HG03378 (cell line): ENCODE measurements around the gene NOL11.
"Not testable (repeated sequence)": the region's sequence is repeated elsewhere in the genome, so short reads cannot be mapped to it uniquely, and the experiment has no call there.

Source experiments
- ATAC-seq: cut with Tn5 transposase; IDR thresholded peaks from one replicate; pipeline ENCODE4 v1.9.1; 2021; ENCODE audit warnings: mild to moderate bottlenecking, moderate library complexity; ENCODE audit not compliant: unreplicated experiment

The NOL11 gene

DNA sequence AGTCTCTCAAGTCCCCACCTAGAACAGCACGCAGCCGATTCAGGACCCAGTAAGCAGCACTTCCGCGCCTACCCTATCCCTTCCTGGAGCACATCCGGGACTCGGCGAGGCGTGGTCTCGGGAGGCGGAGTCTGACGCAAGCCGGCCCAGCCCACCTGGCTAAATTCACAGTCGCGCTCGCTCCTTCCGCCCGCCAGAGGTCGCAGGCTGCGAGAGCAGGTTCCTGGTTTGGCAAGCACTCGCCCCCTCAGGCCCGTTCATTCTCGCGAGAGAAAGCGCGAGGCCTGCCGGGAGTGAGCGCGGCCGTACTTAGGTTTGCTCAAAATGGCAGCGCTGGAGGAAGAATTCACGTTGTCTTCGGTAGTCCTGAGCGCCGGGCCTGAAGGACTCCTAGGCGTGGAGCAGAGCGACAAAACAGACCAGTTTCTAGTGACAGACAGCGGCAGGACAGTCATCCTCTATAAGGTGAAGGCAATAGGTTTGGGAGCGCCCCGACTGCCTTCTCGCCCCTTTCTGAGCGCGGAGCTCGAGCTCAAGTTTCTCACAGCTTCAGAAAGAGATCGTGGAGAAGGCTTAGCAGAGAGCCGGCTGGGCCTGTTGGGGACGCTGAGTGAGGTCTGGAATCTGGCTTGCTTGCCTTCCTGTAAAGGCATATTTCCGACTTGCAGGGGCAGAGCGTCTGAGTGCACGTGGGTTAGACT is at the start of gene NOL11:
NOL11 (plus strand) TSS at position 313 of the 701 bp plus-strand sequence; CDS start at position 325, 12 bp downstream.
- peak; percentile 94 for ATAC-seq

DNA sequence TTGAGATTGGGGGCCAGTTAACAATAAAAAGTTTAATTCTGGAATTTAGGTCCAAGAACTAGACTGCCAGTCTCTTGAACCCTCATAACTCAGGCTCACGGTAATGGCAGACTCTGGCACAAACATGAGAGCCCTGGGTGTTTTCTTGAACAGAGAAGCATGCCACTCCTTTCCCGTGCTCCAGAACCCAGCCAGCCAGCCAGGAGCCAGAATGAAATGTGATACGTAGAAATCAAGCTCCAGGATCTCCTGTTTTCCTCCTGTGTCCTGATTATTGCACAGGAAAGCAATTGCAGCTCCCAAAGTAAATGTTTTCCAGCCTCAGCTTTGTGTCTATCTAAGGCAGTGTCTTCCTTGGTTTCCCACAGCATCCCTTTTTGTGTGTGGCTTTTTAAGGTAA is 46.2 kb upstream of the NOL11 start:
- no peak for ATAC-seq

DNA sequence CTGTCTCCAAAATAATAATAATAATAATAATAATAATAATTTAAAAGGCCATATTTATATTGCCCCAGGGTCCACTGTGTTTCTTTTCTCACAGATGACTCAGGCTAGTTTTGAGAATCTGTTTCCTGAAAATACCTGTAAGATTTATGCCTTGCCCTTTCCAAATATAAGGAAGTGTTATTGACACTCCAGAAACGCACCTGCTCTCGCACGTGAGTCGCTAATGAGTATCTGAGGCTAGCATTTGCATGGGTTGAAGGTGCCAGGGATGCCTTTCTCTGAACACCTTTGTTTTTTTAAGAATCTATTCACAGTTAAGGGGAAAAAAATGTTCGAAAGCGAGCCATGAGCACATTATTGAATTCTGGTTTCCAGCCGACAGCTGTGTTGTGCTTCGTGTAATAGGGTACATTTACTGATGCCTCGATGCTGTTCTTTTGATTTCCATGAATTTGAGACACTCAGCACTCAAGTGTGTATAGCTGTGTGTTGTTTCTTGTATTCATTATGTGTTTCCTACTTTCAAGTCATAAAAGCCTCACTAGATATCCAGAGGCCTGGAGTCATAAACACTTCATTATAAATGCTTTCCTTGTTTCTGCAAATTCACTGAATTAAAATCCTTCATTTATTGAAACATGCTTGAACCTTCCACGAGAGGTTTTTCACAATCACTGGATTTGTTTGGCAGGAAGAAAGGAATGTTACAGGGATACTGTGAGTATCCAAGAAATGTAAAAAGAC is 45.0 kb upstream of the NOL11 start:
- no peak for ATAC-seq

DNA sequence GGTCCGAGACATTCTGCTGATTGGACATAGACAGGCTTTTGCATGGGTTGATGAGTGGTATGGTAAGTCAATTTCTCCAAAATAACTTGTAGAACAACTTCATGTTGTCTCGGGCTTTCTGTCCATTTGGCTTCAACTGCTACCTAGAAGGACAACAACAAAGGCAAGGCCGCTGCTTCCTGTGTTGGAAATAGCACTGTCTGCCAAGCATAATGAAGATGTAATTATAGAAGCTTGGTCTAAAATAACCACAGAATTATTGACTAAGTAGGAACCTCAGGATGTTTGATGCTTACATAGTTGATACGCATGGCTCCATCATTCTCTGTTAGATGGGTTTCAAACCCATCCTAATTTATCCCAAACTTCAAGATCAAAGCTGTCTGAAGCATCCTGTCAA is 42.3 kb upstream of the NOL11 start:
- ATAC-seq: no peak

DNA sequence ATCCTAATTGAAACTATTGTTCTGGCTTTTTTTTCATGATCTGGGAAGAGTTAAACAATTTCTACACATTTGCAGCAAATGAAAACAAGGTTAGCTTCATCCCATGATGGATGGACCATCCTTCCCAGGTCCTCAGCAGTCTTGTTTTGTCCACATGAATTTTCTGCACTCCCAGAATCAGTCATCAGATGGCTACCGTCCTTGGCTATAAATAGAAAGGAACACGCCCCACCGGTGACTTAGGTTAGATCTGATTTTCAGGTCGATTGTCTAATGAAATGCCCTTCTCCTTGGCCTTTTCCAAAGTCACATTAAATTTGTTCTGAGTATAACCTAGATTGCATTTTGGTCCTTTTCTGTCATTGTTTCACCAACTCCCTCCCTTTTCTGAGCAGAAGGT is 41.4 kb upstream of the NOL11 start:
- no peak for ATAC-seq

DNA sequence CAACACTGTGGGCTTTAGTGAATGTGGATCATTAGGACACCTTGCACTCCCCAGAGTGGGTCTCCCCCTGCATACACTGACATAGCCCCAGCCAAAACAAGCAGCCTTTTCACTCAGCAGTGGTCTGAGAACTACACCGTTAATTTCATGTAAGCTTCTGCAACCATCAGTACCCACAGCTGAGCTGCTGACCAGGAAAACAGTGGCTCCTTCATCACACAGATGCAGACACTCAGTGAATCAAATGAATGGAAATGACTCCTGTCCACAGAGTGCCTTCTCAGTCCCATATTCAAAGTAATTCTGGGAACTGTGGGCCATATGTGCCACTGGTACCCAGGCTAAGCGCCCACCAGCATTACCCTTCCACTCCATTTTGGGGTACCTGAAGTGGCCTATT is 39.3 kb upstream of the NOL11 start:
- ATAC-seq: no peak

DNA sequence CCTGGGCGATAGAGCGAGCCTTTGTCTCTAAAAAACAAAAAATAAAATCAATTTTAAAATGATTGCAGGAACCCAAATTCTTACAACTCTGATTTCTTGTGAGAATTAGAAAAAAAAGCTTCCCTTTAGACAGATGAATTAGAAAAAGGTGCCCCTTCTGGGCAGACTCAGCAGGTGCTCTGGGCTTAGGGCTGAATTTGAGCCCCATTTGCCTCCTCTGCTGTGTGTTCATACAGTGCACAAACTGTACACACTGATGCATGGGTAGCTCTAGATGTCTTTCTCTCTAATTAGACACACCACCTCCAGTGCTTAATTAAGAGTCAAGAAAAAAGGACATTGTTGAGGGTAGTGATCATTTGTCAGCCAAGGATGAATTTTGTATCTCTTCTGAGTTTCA is 38.5 kb upstream of the NOL11 start:
- ATAC-seq: no peak

DNA sequence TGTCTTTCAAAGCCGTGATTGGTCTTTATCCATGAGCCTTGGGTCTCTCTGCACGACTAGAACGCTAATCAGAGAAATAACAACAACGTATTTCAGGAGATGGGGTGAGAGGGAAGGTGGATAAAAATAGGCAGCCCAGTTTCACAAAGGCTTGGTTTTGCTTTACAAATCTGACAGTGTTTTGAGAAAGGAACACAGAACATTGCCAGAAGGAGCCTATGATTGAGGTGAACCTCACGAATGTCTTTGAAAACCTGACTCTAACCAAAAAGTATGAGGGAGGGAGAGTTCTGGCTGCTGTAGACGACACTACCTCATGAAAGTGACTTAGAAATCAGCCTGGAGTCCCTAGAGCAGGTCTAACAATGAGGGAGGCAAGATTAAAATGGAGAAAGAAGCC is 38.0 kb upstream of the NOL11 start:
- ATAC-seq: no peak

DNA sequence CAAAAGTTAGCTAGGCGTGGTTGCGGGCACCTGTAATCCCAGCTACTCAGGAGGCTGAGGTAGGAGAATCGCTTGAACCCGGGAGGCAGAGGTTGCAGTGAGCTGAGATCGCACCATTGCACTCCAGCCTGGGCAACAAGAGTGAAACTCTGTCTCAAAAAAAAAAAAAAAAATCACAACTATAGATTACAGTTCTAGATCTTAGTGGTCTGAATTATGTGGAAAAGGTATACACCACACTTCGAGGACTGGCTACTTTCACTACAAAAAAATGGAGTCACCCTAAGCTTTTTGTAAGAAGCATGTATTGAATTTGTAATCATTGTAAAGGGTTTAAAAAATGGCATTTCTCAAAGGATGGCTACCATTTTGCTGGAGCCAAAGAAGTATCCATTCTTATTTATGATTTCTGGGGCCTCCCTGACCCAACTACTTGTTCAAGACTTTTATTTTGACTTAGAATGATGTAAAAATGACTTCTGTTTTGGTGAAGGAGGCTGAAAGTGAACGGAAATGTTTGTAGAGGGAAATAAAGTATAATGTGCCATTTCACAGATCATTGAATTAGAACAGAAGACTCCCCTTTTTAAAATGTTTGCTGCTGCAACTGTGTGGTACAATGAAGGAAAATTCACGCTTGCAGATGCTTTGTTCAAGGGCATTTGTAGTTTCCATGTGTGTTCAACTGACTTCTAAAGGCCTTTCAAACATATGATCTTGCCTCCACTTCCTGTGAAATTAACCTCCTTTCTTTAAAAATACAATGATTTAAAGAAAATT is 37.1 kb upstream of the NOL11 start:
- ATAC-seq: no peak

DNA sequence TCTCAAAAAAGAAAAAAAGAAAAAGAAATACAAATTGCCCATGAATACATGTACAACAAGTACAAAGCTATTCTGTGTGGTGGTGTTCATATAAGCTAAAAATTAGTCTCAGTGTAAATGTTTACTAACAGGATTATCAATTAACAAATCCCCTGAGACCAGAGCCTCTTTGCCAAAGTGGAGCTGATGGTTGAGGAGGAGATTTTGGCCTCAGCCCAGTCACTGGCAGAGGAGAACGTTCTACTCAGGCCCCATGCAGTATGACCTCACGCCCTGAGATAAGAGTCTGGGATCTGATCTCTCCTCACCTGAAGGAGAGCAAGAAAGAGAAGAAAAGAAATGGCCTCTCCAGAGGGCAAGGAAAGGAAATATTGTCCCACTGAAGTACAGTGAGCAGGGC is 35.5 kb upstream of the NOL11 start:
- no peak for ATAC-seq

DNA sequence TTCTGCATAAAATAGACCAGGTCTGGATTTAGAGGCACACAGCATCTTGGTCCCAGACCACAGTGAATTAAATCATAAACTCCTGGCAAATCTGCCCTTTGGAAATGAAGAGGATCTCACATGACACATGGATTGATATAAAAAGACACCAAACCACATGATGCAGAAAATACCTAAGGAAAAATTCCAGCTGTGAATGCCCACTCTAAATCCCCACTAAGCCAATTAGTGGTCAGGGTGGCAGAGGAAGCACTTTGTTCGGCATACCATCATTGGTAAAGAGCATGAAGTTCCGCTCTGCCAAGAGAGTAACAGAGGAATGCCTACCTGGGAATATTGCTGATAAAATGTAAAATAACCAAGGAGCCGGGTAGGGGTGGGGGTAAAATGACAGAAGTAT is 32.4 kb upstream of the NOL11 start:
- no peak for ATAC-seq

DNA sequence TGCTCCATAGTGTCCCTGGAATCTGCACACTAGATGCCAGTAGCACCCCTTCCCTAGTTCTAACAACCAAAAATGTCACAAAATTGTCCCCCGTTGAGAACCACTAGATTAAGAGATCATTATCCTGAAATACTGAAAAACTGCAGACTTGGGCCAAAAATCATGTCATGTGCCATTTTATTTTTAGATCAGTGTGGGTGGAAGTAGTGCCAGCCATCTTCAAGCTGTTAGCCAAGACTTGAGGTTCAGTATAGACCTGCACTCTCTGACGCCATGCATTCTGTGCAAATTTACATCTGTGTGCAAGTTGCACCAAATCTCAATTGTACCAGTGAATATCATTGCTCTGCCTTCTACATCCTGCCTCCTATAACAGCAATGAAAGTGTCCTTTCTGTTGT is 31.5 kb upstream of the NOL11 start:
- ATAC-seq: no peak

DNA sequence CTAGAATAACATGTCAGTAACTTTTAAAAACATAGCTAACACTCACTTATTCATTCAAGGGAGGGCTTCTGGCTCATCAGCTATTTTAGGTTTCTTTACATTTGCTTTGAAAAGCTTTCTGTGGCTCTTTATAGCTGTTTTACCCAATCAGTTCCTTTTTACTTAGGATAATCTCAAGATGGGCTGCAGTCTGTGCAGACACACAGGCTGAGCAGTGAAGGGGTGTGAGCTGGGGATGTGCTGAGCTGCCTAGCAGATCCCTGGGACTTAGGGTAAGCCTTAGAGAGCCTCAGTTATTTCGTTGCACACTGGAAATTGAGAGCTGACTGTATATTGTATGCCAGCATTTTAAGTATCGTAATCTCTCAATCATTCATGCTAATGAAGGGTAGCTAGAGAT is 30.2 kb upstream of the NOL11 start:
- ATAC-seq: no peak

DNA sequence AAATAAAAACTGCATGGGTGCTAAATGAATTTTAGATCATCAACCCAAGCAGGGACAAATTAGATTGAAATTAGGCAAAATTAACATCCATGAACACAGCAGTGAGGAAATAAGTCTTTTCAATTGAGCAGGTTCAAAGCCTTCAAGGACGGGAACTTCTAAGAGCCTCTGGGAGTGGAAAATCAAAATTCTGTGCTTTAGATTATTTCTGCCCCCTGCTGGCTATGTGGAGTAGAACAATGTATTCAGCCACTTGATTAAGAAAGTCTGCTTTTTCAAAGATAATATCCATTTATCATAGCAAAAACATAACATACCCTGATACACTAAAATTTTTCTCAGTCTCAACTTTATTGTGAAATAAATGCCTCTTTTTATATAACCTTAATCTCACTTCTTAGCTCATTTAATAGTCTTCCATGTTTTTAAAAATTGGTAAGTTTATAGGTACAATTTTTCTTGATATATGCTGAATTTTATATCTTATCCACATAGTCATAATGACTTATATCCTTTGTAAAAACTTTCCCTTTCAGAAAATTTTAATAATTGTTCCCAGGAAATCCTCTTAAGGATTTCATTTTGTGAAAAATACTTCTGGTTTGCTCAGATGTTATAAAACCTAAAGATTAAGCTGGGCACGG is 28.1 kb upstream of the NOL11 start:
- ATAC-seq: no peak

DNA sequence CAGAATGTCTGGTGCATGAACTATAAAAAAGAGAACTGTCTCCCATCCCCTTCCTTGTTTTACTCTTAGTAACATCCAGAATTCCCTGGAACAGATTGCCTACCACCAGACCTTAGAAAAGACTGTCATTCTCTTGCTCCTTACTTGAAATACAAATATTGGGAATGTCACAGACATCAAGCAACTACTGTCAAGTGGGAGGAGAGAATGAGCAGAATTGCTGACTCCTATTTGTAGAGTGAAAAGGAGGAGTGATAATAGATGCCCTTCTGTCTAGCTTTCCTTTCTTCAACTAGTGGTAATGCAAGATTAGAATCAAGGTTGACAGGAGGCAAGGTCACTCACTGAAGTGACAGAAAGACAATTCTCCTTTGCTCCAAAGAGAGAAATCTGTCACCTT is 23.9 kb upstream of the NOL11 start:
- ATAC-seq: no peak

DNA sequence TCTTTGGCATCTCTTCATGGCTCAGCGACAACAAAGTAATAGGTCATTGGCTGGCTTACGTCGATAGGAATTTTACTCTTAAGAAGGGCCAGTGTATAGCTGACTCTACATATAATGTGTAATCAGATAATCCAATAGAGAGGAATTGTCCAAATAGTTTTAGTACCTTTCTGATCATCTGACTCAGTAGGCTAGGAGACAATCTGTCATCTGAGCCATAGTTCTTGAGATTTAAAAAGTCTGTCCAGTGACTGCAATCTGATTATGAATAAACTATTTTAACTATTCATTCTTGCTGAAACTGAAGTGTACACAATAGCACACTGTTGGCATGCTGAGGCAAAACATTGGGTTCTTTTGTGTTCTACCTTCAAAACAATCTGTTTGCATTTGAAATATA is 21.4 kb upstream of the NOL11 start:
- ATAC-seq: no peak

DNA sequence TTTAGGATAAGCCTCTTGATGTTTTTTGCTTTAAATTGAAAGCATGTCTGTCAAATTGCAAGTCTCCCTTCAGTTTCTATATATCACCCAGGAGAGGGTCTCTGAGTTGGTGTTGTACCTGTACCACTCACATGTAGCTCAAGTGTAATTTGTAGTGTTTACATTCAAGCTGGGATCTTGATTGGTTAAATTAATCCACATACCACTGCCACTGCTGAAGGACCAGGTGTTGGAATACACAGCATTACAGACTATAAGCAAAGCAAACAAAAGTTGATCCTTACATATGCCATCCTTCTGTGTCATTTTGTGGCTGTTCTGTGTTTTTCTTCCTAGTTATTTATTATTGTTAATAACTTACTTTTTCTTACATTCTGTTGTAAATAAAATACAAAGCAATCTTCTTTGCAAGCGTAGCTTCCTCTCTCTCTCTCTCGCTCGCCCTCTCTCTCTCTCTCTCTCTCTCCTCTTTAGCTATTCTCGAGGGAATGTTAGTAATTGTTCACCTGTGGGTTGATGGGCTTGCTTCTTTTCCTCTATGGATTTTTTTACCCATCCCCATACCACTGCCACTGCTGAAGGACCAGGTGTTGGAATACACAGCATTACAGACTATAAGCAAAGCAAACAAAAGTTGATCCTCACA is 20.8 kb upstream of the NOL11 start:
- no peak for ATAC-seq

DNA sequence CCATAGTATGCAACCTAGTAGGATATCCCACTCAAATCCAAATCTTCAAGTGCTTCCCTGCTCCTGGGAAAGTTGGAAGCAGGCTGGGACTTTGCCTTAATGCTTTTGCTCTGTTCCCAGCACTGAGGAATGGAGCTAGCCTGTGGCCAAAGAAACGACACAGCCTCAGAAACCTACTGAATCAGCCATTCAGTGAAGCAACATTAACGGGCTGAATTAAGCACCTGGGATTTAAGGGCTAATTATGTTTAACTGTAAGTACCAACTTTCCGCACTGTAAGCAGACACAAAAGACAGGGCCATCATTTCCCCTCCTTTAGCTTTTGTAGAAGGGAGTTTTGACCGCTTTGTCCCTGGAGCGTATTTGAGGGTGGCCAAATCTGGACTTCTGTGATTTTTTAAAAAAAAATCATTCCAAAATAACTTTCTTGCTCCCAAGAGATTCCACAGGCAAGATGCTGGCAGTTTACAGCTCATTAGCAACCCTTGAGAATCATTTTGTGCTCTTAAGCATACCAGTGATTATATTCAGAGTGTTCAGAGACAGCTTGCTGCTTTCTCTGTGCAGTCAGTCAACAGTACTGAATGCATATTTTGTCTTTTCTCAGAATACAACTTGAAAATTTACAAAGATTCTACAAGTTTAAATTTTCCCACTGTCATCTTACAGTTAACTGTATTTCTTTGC is 17.6 kb upstream of the NOL11 start:
- ATAC-seq: no peak

DNA sequence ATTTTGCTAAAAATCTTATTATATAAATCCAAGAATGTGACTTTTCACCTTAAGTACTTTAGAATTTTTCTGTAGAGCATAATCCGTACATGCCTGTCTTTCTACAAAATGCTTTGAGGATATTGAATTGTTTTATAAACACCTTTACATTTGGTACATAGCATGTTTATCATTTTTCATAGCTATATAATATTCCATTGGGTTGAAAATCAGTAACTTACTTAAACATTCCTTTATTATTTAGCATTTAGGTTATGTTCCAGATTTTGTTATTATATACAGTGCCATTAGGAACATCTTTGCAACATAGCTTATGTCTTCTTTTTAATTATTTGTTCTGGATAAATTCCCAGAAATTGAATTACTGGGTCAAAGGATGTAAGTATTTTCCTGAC is 17.0 kb upstream of the NOL11 start:
- no peak for ATAC-seq

DNA sequence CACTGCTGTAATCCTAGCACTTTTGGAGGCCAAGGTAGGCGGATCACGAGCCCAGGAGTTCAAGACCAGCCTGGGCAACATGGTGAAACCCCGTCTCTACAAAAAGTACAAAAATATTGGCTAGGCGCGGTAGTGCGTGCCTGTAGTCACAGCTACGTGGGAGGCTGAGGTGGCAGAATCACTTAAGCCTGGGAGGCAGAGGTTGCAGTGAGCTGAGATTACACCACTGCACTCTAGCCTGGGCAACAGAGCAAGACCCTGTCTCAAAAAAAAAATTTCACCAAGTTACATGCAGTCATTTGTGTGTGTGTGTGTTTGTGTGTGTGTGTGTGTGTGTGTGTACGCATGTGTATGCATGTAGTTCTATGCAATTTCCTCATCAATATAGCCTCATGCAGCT is 14.9 kb upstream of the NOL11 start:
- ATAC-seq: not testable (repeated sequence)
